SU-DHL-6 (cell line): ENCODE results near the gene PRR5.

ENCODE experiments used
- H2AFZ ChIP-seq: fragments of 200-600 bp; sonication (generic); 2 replicates; pipeline ENCODE4 v1.6.1; 2014; ENCODE audit warnings: low read depth, mild to moderate bottlenecking, moderate library complexity, mixed read lengths, antibody characterized with exemption, low read length; ENCODE audit not compliant: severe bottlenecking
- H3F3A ChIP-seq: fragments of 200-600 bp; shearing (Covaris generic); 2 replicates; pipeline ENCODE4 v1.6.0; 2016; ENCODE audit warnings: antibody characterized with exemption, mild to moderate bottlenecking; ENCODE audit not compliant: insufficient read depth
- H3K27ac ChIP-seq: fragments of 200-600 bp; sonication (generic); 2 replicates; pipeline ENCODE4 v1.5.1; 2016; ENCODE audit warnings: low read depth, mild to moderate bottlenecking, low read length, moderate library complexity, mixed read lengths
- H3K27me3 ChIP-seq: fragments of 200-600 bp; sonication (generic), shearing (Covaris generic); 2 replicates; pipeline ENCODE4 v1.6.0; 2014; ENCODE audit warnings: mild to moderate bottlenecking, low read length
- H3K36me3 ChIP-seq: fragments of 200-600 bp; sonication (generic); 2 replicates; pipeline ENCODE4 v1.6.1; 2014; ENCODE audit warnings: mild to moderate bottlenecking, low read length, mixed read lengths
- H3K4me2 ChIP-seq: fragments of 300-600, 200-600 bp; shearing (Covaris generic), sonication (generic); 2 replicates; pipeline ENCODE4 v1.6.0; 2014; ENCODE audit warnings: low read length, low read depth, mild to moderate bottlenecking; ENCODE audit not compliant: poor library complexity, severe bottlenecking
- H3K4me3 ChIP-seq: fragments of 200-600 bp; sonication (generic); 2 replicates; pipeline ENCODE4 v1.5.1; 2014; ENCODE audit warnings: antibody characterized with exemption, low read length, mild to moderate bottlenecking, mixed read lengths; ENCODE audit not compliant: insufficient read depth, poor library complexity, severe bottlenecking
- H3K79me2 ChIP-seq: fragments of 200-600 bp; sonication (generic); 2 replicates; pipeline ENCODE4 v1.6.1; 2014; ENCODE audit warnings: mild to moderate bottlenecking, low read length, moderate library complexity; ENCODE audit not compliant: insufficient read depth
- H3K9ac ChIP-seq: fragments of 200-600 bp; sonication (generic); 2 replicates; pipeline ENCODE4 v1.7.0; 2014; ENCODE audit warnings: mild to moderate bottlenecking, low read length
- H3K9me2 ChIP-seq: fragments of 200-600 bp; sonication (generic); replicated peaks from 2 replicates; pipeline ENCODE4 v1.6.1; 2014; ENCODE audit warnings: low read length; ENCODE audit not compliant: insufficient read depth
- H3K9me3 ChIP-seq: fragments of 200-600 bp; sonication (generic); 2 replicates; pipeline ENCODE4 v1.6.1; 2014; ENCODE audit warnings: low read length, mixed read lengths; ENCODE audit not compliant: insufficient read depth
- H4K20me1 ChIP-seq: fragments of 200-600 bp; sonication (generic); 2 replicates; pipeline ENCODE4 v1.6.1; 2014; ENCODE audit warnings: low read depth, mild to moderate bottlenecking, antibody characterized with exemption, low read length, moderate library complexity, mixed read lengths
- EZH2phosphoT487 ChIP-seq: fragments of 200-600 bp; sonication (generic), shearing (Covaris generic); conservative IDR thresholded peaks from 2 replicates; pipeline ENCODE4 v1.6.1; 2018; ENCODE audit warnings: mild to moderate bottlenecking, antibody characterized with exemption, low read length, moderate library complexity, mixed read lengths
- TF ChIP-seq, protein P1 (sequence below): fragments of 200-600 bp; sonication (generic); IDR thresholded peaks from one replicate; pipeline ENCODE4 v1.5.1; 2017; ENCODE audit warnings: antibody characterized with exemption, mild to moderate bottlenecking, low read length, moderate library complexity; ENCODE audit not compliant: insufficient read depth, poor library complexity, severe bottlenecking

PRR5 gene

DNA sequence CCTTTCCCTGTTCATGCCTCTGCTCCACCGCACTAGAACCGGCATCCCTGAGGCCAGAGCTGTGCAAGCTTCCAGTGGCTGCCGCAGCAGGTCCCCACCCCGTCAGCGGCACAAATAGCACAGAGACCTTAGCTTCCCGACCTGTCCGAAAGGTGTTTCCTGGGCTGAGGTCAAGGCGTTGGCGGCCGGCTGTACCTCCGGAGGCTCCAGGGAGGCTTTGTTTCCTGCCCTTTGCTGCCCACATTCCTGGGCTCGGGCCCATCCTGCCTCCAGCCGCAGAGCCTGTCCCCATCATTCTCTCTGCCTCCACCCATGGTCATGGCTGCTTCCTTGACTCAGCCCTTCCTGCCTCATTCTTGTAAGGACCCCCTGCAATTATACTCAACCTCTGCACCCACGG, 81.6 kb downstream of the PRR5 start:
- H4K20me1 ChIP-seq: no peaks in the 10 kb centered on the region
- H3F3A ChIP-seq: no peaks in the 10 kb centered on the region
- no peaks in the 10 kb centered on the region for H3K27me3 ChIP-seq
- H3K4me2 ChIP-seq: no peak overlapping the region
- no peaks in the 10 kb centered on the region for H3K9me3 ChIP-seq
- no peak overlapping the region for H3K27ac ChIP-seq
- TF ChIP-seq, protein P1, sequence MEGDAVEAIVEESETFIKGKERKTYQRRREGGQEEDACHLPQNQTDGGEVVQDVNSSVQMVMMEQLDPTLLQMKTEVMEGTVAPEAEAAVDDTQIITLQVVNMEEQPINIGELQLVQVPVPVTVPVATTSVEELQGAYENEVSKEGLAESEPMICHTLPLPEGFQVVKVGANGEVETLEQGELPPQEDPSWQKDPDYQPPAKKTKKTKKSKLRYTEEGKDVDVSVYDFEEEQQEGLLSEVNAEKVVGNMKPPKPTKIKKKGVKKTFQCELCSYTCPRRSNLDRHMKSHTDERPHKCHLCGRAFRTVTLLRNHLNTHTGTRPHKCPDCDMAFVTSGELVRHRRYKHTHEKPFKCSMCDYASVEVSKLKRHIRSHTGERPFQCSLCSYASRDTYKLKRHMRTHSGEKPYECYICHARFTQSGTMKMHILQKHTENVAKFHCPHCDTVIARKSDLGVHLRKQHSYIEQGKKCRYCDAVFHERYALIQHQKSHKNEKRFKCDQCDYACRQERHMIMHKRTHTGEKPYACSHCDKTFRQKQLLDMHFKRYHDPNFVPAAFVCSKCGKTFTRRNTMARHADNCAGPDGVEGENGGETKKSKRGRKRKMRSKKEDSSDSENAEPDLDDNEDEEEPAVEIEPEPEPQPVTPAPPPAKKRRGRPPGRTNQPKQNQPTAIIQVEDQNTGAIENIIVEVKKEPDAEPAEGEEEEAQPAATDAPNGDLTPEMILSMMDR: no peak
- no peak for TF ChIP-seq EZH2phosphoT487
- H3K9ac ChIP-seq: no peak overlapping the region
- H3K36me3 ChIP-seq: no peaks in the 10 kb centered on the region
- no peak overlapping the region for H3K4me3 ChIP-seq
- H2AFZ ChIP-seq: no peak overlapping the region
- no peaks in the 10 kb centered on the region for H3K79me2 ChIP-seq
- no peaks in the 10 kb centered on the region for H3K9me2 ChIP-seq

DNA sequence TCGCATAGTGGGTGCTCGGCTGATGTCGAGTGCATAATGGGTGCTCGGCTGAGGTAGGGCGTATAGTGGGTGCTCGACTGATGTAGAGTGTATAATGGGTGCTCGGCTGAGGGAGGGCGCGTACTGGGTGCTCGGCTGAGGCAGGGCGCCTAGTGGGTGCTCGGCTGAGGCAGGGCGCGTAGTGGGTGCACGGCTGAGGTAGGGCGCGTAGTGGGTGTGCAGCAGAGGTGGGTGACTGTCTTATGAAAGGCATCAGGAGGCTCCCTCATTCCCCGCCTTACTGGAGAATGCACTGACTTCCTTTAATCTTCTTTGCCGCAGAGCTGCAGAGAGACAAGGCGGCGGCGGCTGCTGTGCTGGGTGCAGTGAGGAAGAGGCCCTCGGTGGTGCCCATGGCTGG, 84.1 kb downstream of the PRR5 start:
- Histone ChIP-seq H3K4me2 (no peak overlapping the region), H3K36me3 (no peaks in the 10 kb centered on the region), H4K20me1 (no peaks in the 10 kb centered on the region), H3K4me3 (no peak overlapping the region), H3K9me2 (no peaks in the 10 kb centered on the region), H2AFZ (no peak overlapping the region), H3K79me2 (no peaks in the 10 kb centered on the region), H3K9ac (no peak overlapping the region), H3K27ac (no peak overlapping the region), H3F3A (no peaks in the 10 kb centered on the region), H3K27me3 (no peaks in the 10 kb centered on the region), H3K9me3 (no peaks in the 10 kb centered on the region)
- TF ChIP-seq EZH2phosphoT487: no peak
- TF ChIP-seq, protein P1: no peak

DNA sequence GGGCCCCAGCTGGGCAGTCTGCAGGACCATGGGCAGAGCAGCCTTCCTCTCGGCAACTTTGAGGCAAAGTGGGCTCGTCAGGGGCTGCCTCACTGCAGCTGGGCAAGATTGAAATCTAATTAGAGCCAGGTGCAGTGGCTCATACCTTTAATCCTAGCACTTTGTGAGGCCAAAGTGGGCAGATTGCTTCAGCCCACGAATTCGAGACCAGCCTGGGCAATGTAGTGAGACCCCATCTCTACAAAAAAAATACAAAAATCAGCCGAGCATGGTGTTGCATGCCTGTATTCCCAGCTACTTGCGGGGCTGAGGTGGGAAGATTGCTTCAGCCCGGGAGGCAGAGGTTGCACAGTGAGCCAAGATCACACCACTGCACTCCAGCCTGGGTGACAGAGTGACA, 84.6 kb downstream of the PRR5 start:
- H3K79me2 ChIP-seq: no peaks in the 10 kb centered on the region

More for the DNA sequence above, 84.6 kb downstream of the PRR5 start:
- no peak overlapping the region for H3K9ac ChIP-seq
- no peak overlapping the region for H3K4me3 ChIP-seq
- no peaks in the 10 kb centered on the region for H3K36me3 ChIP-seq
- no peak overlapping the region for H2AFZ ChIP-seq
- no peaks in the 10 kb centered on the region for H3K9me2 ChIP-seq
- TF ChIP-seq, protein P1: no peak
- TF ChIP-seq EZH2phosphoT487: no peak
- H3K4me2 ChIP-seq: no peak overlapping the region
- H3K27ac ChIP-seq: no peak overlapping the region
- no peaks in the 10 kb centered on the region for H3F3A ChIP-seq
- no peaks in the 10 kb centered on the region for H3K27me3 ChIP-seq
- no peaks in the 10 kb centered on the region for H4K20me1 ChIP-seq
- no peaks in the 10 kb centered on the region for H3K9me3 ChIP-seq
